Measurements from ENCODE around the gene CCDC81.

CCDC81 gene

DNA sequence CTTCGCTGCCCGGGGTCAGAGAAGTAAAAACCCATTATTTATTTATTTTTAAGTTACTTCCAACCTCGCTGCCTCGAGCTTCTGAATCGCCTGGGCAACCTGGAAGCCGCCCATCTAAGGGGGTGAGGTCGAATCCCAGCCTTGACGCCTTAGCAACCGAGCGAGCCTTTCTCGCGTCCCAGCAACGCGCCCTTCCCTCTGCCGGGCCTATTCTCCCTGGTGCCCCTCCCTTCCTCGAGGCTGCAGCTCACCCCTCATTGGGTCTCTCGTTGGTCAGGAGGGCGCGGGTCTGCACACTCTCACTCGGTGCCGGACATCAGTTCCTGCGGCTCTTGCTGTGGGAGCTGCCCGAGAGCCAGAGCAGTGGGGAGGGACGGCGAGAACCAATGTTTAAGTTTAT, at the start of gene CCDC81:
TSS of gene CCDC81 (plus strand) at position 302 of the 400 bp plus-strand sequence. CDS start 277 bp downstream, outside the sequence.
- Histone ChIP-seq H3K9me3 (ENCODE audit: insufficient read depth, low read length) (no peaks in the 10 kb centered on the region), H3K4me2 (ENCODE audit: low read length) (no peak within 1 kb of the TSS), H3K79me2 (ENCODE audit: low read length) (no peaks in the 10 kb centered on the region), H4K20me1 (ENCODE audit: insufficient read depth, low read length) (no peaks in the 10 kb centered on the region), H2AFZ (ENCODE audit: low read depth, low read length) (no peak within 1 kb of the TSS), H3K36me3 (replicated peaks; ENCODE audit: low read depth, low read length) (no peaks in the 10 kb centered on the region), H3K27me3 (ENCODE audit: low read depth, low read length) (no peaks in the 10 kb centered on the region), H3K4me3 (ENCODE audit: low read length) (no peak within 1 kb of the TSS), H3K4me1 (ENCODE audit: low read length) (no peaks in the 10 kb centered on the region), H3K27ac (ENCODE audit: low read length) (no peak within 1 kb of the TSS), H3K9ac (ENCODE audit: low read length) (no peak within 1 kb of the TSS)
- TF ChIP-seq EZH2phosphoT487 (IDR thresholded peaks at IDR 0.05; ENCODE audit: low read depth): no peak
- TF ChIP-seq, protein P1, sequence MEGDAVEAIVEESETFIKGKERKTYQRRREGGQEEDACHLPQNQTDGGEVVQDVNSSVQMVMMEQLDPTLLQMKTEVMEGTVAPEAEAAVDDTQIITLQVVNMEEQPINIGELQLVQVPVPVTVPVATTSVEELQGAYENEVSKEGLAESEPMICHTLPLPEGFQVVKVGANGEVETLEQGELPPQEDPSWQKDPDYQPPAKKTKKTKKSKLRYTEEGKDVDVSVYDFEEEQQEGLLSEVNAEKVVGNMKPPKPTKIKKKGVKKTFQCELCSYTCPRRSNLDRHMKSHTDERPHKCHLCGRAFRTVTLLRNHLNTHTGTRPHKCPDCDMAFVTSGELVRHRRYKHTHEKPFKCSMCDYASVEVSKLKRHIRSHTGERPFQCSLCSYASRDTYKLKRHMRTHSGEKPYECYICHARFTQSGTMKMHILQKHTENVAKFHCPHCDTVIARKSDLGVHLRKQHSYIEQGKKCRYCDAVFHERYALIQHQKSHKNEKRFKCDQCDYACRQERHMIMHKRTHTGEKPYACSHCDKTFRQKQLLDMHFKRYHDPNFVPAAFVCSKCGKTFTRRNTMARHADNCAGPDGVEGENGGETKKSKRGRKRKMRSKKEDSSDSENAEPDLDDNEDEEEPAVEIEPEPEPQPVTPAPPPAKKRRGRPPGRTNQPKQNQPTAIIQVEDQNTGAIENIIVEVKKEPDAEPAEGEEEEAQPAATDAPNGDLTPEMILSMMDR (IDR thresholded peaks at IDR 0.05; ENCODE audit: low read depth, low read length): no peak

DNA sequence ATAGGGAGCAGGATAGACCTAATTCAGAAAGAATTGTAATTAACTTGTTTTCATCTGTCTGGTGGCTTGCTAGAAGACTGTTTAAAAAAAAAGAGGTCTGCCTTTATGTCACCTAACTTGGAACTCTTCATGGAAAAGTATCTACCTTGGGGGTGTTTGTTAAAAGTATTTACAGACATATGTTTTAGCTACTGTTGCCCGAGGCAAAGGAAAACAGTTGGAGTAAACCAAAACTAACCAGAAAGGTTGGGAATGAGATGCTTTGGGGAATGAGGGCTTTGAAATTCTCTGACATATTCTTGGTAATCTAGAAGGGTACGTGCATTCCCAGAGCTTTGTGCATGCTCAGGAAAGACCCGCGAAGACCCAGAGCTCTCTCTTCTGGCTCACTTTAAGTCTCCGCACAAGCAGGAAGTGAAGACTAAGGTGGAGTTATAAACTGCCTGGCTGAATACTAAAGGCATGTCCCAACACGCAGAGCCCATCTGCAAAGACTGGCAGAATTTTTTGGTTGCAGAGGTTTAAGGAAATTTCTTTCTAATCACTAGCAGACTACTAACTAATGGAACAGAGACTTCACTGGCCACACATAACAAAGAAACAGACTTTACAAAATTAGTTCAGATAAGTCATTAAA, 39.4 kb upstream of the CCDC81 start:
- Histone ChIP-seq H3K27ac (ENCODE audit: low read length) (no peak overlapping the region), H3K4me3 (ENCODE audit: low read length) (no peak overlapping the region), H2AFZ (ENCODE audit: low read depth, low read length) (no peak overlapping the region)

GRCh38 chr11:86337227-86337626, 37.5 kb upstream of the CCDC81 start:
- Histone ChIP-seq H3K9me3 (ENCODE audit: insufficient read depth, low read length) (no peaks in the 10 kb centered on the region), H4K20me1 (ENCODE audit: insufficient read depth, low read length) (no peaks in the 10 kb centered on the region), H3K4me3 (ENCODE audit: low read length) (no peak overlapping the region), H3K4me1 (ENCODE audit: low read length) (peaks cover 4% of the 10 kb centered on the region; the same call in 1 of the 2 replicates), H3K27ac (ENCODE audit: low read length) (no peak overlapping the region), H3K36me3 (replicated peaks; ENCODE audit: low read depth, low read length) (peaks cover 24% of the 10 kb centered on the region), H3K79me2 (ENCODE audit: low read length) (no peaks in the 10 kb centered on the region), H2AFZ (ENCODE audit: low read depth, low read length) (no peak overlapping the region), H3K27me3 (ENCODE audit: low read depth, low read length) (no peaks in the 10 kb centered on the region), H3K4me2 (ENCODE audit: low read length) (no peak overlapping the region), H3K9ac (ENCODE audit: low read length) (no peak overlapping the region)
- TF ChIP-seq, protein P1 (IDR thresholded peaks at IDR 0.05; ENCODE audit: low read depth, low read length): no peak
- TF ChIP-seq EZH2phosphoT487 (IDR thresholded peaks at IDR 0.05; ENCODE audit: low read depth): no peak

More for the DNA sequence above, 39.4 kb upstream of the CCDC81 start:
- Histone ChIP-seq H3K27me3 (ENCODE audit: low read depth, low read length) (no peaks in the 10 kb centered on the region), H3K9ac (ENCODE audit: low read length) (no peak overlapping the region), H3K36me3 (replicated peaks; ENCODE audit: low read depth, low read length) (peaks cover 24% of the 10 kb centered on the region), H3K9me3 (ENCODE audit: insufficient read depth, low read length) (no peaks in the 10 kb centered on the region), H3K4me1 (ENCODE audit: low read length) (peaks cover 4% of the 10 kb centered on the region; the same call in 1 of the 2 replicates), H3K4me2 (ENCODE audit: low read length) (no peak overlapping the region), H3K79me2 (ENCODE audit: low read length) (no peaks in the 10 kb centered on the region), H4K20me1 (ENCODE audit: insufficient read depth, low read length) (no peaks in the 10 kb centered on the region)
- TF ChIP-seq, protein P1 (IDR thresholded peaks at IDR 0.05; ENCODE audit: low read depth, low read length): no peak
- no peak for TF ChIP-seq EZH2phosphoT487 (IDR thresholded peaks at IDR 0.05; ENCODE audit: low read depth)

GRCh38 chr11:86341382-86341781, 33.3 kb upstream of the CCDC81 start:
- H4K20me1 ChIP-seq (ENCODE audit: insufficient read depth, low read length): no peaks in the 10 kb centered on the region
- H2AFZ ChIP-seq (ENCODE audit: low read depth, low read length): no peak overlapping the region
- H3K27me3 ChIP-seq (ENCODE audit: low read depth, low read length): no peaks in the 10 kb centered on the region
- no peak overlapping the region for H3K4me2 ChIP-seq (ENCODE audit: low read length)
- no peak overlapping the region for H3K27ac ChIP-seq (ENCODE audit: low read length)
- no peaks in the 10 kb centered on the region for H3K79me2 ChIP-seq (ENCODE audit: low read length)
- no peaks in the 10 kb centered on the region for H3K9me3 ChIP-seq (ENCODE audit: insufficient read depth, low read length)
- no peak overlapping the region for H3K4me3 ChIP-seq (ENCODE audit: low read length)
- H3K4me1 ChIP-seq (ENCODE audit: low read length): no peaks in the 10 kb centered on the region
- peaks cover 14% of the 10 kb centered on the region for H3K36me3 ChIP-seq (replicated peaks; ENCODE audit: low read depth, low read length)
- TF ChIP-seq, protein P1 (IDR thresholded peaks at IDR 0.05; ENCODE audit: low read depth, low read length): no peak
- TF ChIP-seq EZH2phosphoT487 (IDR thresholded peaks at IDR 0.05; ENCODE audit: low read depth): no peak
- H3K9ac ChIP-seq (ENCODE audit: low read length): no peak overlapping the region

Data from OCI-LY3 (cell line).